GM12864 (cell line): Measurements from ENCODE around the gene LZTS2.

Experiments
- DNase-seq: peaks from one replicate; pipeline ENCODE4 v3.0.0-alpha.2; 2011; ENCODE audit warnings: low read depth
- H3K4me3 ChIP-seq: 2 replicates; pipeline ENCODE4 v1.5.1; 2011; ENCODE audit warnings: mild to moderate bottlenecking, low read depth, low read length, control low read depth
- TF ChIP-seq, protein P1 (sequence below): IDR thresholded peaks from 2 replicates; pipeline ENCODE4 v1.5.1; 2011; ENCODE audit warnings: low read depth, mild to moderate bottlenecking, moderate library complexity, low read length, control low read depth, inconsistent platforms; ENCODE audit errors: missing control alignments

The LZTS2 gene

DNA sequence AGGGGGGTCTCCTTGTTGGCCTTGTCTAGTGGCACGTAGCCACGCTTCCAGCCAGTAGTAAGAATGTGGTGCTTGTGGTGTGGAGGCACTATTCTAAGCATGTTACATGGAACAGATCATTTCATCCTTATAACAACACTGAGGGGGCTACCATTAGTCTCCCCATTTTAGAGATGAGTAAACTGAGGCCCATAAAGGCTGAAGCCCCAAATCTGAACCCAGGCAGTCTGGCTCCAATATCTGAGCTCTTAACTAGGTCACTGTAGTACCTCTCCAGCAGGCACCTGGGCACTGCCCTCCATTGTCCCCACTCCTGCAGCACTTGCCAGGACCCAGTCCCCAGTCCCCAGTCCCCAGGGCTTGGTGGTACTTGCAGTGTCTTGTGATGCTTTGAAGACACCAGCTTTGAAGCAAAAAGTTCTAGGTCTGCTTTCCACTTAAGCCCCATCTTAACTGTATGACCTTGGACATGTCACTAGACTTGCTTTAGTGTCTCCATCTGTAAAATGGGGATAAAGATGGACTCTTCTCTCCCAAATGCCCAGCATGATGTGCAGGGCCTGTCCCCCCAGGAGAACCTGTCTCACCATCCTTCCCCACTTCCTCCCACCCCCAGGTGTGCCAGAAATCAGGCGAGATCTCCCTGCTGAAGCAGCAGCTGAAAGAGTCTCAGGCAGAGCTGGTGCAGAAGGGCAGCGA, 6.4 kb downstream of the LZTS2 start:
- no peak overlapping the region for H3K4me3 ChIP-seq
- DNase-seq: no peak
- TF ChIP-seq, protein P1, sequence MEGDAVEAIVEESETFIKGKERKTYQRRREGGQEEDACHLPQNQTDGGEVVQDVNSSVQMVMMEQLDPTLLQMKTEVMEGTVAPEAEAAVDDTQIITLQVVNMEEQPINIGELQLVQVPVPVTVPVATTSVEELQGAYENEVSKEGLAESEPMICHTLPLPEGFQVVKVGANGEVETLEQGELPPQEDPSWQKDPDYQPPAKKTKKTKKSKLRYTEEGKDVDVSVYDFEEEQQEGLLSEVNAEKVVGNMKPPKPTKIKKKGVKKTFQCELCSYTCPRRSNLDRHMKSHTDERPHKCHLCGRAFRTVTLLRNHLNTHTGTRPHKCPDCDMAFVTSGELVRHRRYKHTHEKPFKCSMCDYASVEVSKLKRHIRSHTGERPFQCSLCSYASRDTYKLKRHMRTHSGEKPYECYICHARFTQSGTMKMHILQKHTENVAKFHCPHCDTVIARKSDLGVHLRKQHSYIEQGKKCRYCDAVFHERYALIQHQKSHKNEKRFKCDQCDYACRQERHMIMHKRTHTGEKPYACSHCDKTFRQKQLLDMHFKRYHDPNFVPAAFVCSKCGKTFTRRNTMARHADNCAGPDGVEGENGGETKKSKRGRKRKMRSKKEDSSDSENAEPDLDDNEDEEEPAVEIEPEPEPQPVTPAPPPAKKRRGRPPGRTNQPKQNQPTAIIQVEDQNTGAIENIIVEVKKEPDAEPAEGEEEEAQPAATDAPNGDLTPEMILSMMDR: no peak

- no peak overlapping the region for H3K4me3 ChIP-seq
- no peak for DNase-seq
- TF ChIP-seq, protein P1: no peak
Observed at GRCh38 chr10:101006593-101007098, 7.0 kb downstream of the LZTS2 start.

DNA sequence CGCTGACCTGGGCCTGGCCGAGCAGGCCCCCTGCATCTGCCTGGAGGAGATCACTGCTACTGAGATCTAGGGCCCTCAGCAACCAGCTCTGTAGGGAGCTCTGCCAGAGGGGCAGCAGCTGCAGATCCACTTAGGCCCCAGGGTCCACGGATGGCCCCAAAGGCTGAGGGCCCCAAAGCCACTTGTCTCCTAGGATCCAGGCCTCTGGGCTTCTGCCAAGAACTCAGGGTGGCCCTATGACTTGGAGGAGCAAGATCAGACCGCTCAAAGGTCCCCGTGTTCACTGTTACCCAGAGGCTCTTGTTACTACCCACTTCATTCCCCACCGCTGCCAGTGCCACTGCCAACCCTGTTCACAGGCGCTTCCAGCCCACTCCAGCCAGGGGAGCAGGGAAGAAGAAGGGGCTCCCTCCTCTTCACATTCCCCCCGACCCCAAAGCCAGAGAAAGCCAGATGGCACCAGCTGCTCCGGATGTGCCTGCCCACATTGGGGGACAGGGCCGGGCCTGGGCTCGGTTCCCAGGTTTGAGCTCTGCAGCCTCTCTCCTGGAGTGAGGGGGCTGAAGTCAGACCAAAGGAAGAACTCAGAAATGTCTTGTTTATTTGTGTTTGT, 7.6 kb downstream of the LZTS2 start:
- no peak overlapping the region for H3K4me3 ChIP-seq
- TF ChIP-seq, protein P1: no peak
- no peak for DNase-seq

- DNase-seq: no peak
- H3K4me3 ChIP-seq: no peak overlapping the region
- TF ChIP-seq, protein P1: no peak
Observed at GRCh38 chr10:101007915-101008822, 8.6 kb downstream of the LZTS2 start.

GRCh38 chr10:101008823-101009423, 9.3 kb downstream of the LZTS2 start:
- TF ChIP-seq, protein P1: no peak
- no peak for DNase-seq
- H3K4me3 ChIP-seq: no peak overlapping the region

DNA sequence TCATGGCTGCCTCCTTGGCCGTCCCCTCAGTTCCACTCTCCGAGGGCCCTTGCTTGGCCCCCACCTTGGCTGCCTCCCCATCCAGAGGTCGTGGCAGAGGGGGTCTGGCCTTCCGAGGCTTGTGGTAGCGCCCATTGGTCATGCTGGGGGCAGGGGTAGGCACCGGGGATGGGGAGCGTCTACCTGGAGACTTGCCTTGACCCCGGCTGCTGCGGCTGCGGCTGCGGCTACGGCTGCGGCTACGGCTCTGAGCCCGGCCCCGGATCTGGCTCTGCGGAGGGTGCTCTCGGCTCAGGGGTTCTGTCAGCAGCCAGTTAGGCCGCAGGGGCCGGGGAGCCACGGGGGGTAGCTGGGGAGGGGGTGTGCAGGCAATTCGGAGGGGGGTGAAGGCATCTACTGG, 10.7 kb downstream of the LZTS2 start:
- H3K4me3 ChIP-seq: no peak overlapping the region
- no peak for DNase-seq
- TF ChIP-seq, protein P1: no peak
